DND-41 (cell line): ENCODE measurements around the gene KPNA3.

ENCODE experiments used
- EZH2 ChIP-seq: IDR thresholded peaks from 3 replicates; pipeline ENCODE4 v1.6.1; 2012; ENCODE audit warnings: borderline replicate concordance, low read depth, mild to moderate bottlenecking, moderate library complexity, low read length, inconsistent platforms; ENCODE audit not compliant: severe bottlenecking
- TF ChIP-seq, protein P1 (sequence below): IDR thresholded peaks from 2 replicates; pipeline ENCODE4 v1.5.1; 2012; ENCODE audit warnings: borderline replicate concordance, low read length, moderate library complexity, mild to moderate bottlenecking; ENCODE audit not compliant: poor library complexity, severe bottlenecking; ENCODE audit errors: extremely low read depth

DNA sequence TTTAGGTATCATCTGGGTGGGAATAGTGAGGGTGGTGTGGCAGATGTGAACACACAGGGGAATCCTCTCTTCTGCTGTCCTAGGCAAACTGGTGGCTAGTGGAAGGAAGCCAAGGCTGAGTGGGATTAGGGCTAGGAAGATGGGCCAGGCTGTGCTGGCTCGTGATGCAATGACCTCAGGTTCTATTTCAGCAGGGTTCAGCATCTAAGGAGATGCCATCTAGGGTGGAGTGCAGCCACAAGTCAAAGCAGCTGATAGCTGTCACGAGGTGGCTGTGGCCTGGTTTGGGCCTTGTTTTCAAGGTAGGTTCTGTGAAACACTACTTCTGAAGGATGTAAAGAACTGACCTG lies 142.5 kb downstream of the KPNA3 start:
- TF ChIP-seq, protein P1, sequence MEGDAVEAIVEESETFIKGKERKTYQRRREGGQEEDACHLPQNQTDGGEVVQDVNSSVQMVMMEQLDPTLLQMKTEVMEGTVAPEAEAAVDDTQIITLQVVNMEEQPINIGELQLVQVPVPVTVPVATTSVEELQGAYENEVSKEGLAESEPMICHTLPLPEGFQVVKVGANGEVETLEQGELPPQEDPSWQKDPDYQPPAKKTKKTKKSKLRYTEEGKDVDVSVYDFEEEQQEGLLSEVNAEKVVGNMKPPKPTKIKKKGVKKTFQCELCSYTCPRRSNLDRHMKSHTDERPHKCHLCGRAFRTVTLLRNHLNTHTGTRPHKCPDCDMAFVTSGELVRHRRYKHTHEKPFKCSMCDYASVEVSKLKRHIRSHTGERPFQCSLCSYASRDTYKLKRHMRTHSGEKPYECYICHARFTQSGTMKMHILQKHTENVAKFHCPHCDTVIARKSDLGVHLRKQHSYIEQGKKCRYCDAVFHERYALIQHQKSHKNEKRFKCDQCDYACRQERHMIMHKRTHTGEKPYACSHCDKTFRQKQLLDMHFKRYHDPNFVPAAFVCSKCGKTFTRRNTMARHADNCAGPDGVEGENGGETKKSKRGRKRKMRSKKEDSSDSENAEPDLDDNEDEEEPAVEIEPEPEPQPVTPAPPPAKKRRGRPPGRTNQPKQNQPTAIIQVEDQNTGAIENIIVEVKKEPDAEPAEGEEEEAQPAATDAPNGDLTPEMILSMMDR: no peak
- TF ChIP-seq EZH2: no peak
